ENCODE measurements around the gene RHOD. TPM values are rescaled to one million over a fixed set of nuclear protein-coding genes. Genes with fewer than 3 reads are reported as not detected.

RHOD gene
- total RNA-seq, 1 experiment from 2014 or later = 17.1 TPM

- Histone ChIP-seq H3K4me1 (peaks cover 40% of the 10 kb centered on the region), H3K36me3 (ENCODE audit: control insufficient read depth, insufficient read depth, low read length) (no peaks in the 10 kb centered on the region), H3K4me3 (ENCODE audit: low read depth, low read length) (no peak overlapping the region), H3K9me3 (no peaks in the 10 kb centered on the region), H3K27me3 (replicated peaks; ENCODE audit: control insufficient read depth, insufficient read depth, low read length) (no peaks in the 10 kb centered on the region)
- Mint-ChIP-seq H3K36me3 (ENCODE audit: insufficient read depth, unreplicated experiment) (no peaks in the 10 kb centered on the region), H3K27ac (ENCODE audit: unreplicated experiment) (peak overlapping the region; percentile 92), H3K9me3 (ENCODE audit: unreplicated experiment) (no peaks in the 10 kb centered on the region), H3K27me3 (ENCODE audit: insufficient read depth, unreplicated experiment) (no peaks in the 10 kb centered on the region), H3K4me3 (ENCODE audit: unreplicated experiment) (peak overlapping the region; percentile 92), H3K4me1 (ENCODE audit: low read depth, unreplicated experiment) (peaks cover 26% of the 10 kb centered on the region)
- intact Hi-C loops (cut with micrococcal nuclease; ENCODE audit: unreplicated experiment) = loop anchor here (2.0 to 5.0 kb wide), 3 partner anchors 16 to 262 kb away; no protein-coding TSS in a partner anchor
- POLR2A ChIA-PET = interaction anchor here (0.5 to 1.3 kb wide), 8 partner anchors 64 to 619 kb away, joined by 3 to 8 read pairs (median 4); partner anchors contain the start of gene KDM2A
- CTCF ChIA-PET = interaction anchor here (0.7 to 3.3 kb wide), 11 partner anchors 17 to 291 kb away, joined by 3 to 16 read pairs (median 4); partner anchors contain the start of gene KDM2A
- BruUV-seq (replicated peaks) = no TSS peak
- peak in 1 of 2 experiments; percentile 7 for TF ChIP-seq CTCF (IDR thresholded peaks at IDR 0.05; ENCODE audit: insufficient read depth in 1 of 2, low read depth in 1 of 2, low read length in 1 of 2, severe bottlenecking in 1 of 2, unreplicated experiment in 1 of 2)
- DNase-seq = peak; percentile 86 to 93
These were observed 1.7 kb upstream of the RHOD start for GRCh38 chr11:67054836-67055523.

- Mint-ChIP-seq H3K9me3 (ENCODE audit: unreplicated experiment) (no peaks in the 10 kb centered on the region), H3K36me3 (ENCODE audit: insufficient read depth, unreplicated experiment) (no peaks in the 10 kb centered on the region), H3K27me3 (ENCODE audit: insufficient read depth, unreplicated experiment) (no peaks in the 10 kb centered on the region), H3K4me1 (ENCODE audit: low read depth, unreplicated experiment) (peaks cover 26% of the 10 kb centered on the region), H3K27ac (ENCODE audit: unreplicated experiment) (peak overlapping the region; percentile 92), H3K4me3 (ENCODE audit: unreplicated experiment) (peak overlapping the region; percentile 92)
- intact Hi-C loops (cut with micrococcal nuclease; ENCODE audit: unreplicated experiment) = loop anchor here (2.0 to 5.0 kb wide), 4 partner anchors 15 to 261 kb away; no protein-coding TSS in a partner anchor
- H3K4me3 ChIP-seq (ENCODE audit: low read depth, low read length) = peak overlapping the region; percentile 76
- H3K4me1 ChIP-seq = peaks cover 40% of the 10 kb centered on the region
- H3K27me3 ChIP-seq (replicated peaks; ENCODE audit: control insufficient read depth, insufficient read depth, low read length) = no peaks in the 10 kb centered on the region
- POLR2A ChIA-PET = interaction anchor here (0.6 to 1.3 kb wide), 5 partner anchors 63 to 396 kb away, joined by 3 to 16 read pairs (median 5); partner anchors contain the start of gene KDM2A
- no peak for TF ChIP-seq CTCF (IDR thresholded peaks at IDR 0.05; ENCODE audit: insufficient read depth in 1 of 2, low read depth in 1 of 2, low read length in 1 of 2, severe bottlenecking in 1 of 2, unreplicated experiment in 1 of 2)
- H3K9me3 ChIP-seq = no peaks in the 10 kb centered on the region
- H3K36me3 ChIP-seq (ENCODE audit: control insufficient read depth, insufficient read depth, low read length) = no peaks in the 10 kb centered on the region
- peak; percentile 43 to 71 for DNase-seq
- CTCF ChIA-PET = interaction anchor here (0.8 to 3.3 kb wide), 9 partner anchors 25 to 290 kb away, joined by 3 to 16 read pairs (median 4); partner anchors contain the start of gene KDM2A
- BruUV-seq (replicated peaks) = no TSS peak
These were observed 835 bp upstream of the RHOD start for GRCh38 chr11:67055812-67056211.

- peak overlapping the region; percentile 76 for H3K4me3 ChIP-seq (ENCODE audit: low read depth, low read length)
- H3K4me1 ChIP-seq = peaks cover 40% of the 10 kb centered on the region
- no peaks in the 10 kb centered on the region for H3K36me3 ChIP-seq (ENCODE audit: control insufficient read depth, insufficient read depth, low read length)
- H3K27ac Mint-ChIP-seq (ENCODE audit: unreplicated experiment) = no peak overlapping the region
- H3K9me3 ChIP-seq = no peaks in the 10 kb centered on the region
- intact Hi-C loops (cut with micrococcal nuclease; ENCODE audit: unreplicated experiment) = loop anchor here (2.0 to 5.0 kb wide), 2 partner anchors 58 to 260 kb away; no protein-coding TSS in a partner anchor
- no peak for TF ChIP-seq CTCF (IDR thresholded peaks at IDR 0.05; ENCODE audit: insufficient read depth in 1 of 2, low read depth in 1 of 2, low read length in 1 of 2, severe bottlenecking in 1 of 2, unreplicated experiment in 1 of 2)
- POLR2A ChIA-PET = interaction anchor here (1.2 kb wide), 1 partner anchor 182 kb away, joined by 4 read pairs; no protein-coding TSS in a partner anchor
- peak overlapping the region; percentile 92 for H3K4me3 Mint-ChIP-seq (ENCODE audit: unreplicated experiment)
- BruUV-seq (replicated peaks) = TSS peak; percentile 50
- no peaks in the 10 kb centered on the region for H3K36me3 Mint-ChIP-seq (ENCODE audit: insufficient read depth, unreplicated experiment)
- CTCF ChIA-PET = interaction anchor here (0.5 kb wide), 1 partner anchor 154 kb away, joined by 3 read pairs; no protein-coding TSS in a partner anchor
- peaks cover 30% of the 10 kb centered on the region for H3K4me1 Mint-ChIP-seq (ENCODE audit: low read depth, unreplicated experiment)
- no peaks in the 10 kb centered on the region for H3K9me3 Mint-ChIP-seq (ENCODE audit: unreplicated experiment)
- no peak for DNase-seq
- H3K27me3 Mint-ChIP-seq (ENCODE audit: insufficient read depth, unreplicated experiment) = no peaks in the 10 kb centered on the region
- no peaks in the 10 kb centered on the region for H3K27me3 ChIP-seq (replicated peaks; ENCODE audit: control insufficient read depth, insufficient read depth, low read length)
These were observed 592 bp downstream of the RHOD start for GRCh38 chr11:67057205-67057672.
